Glomerular endothelial cell (primary cell): Measurements from ENCODE around the gene ALK. TPM values are rescaled to one million over a fixed set of nuclear protein-coding genes. Genes with fewer than 3 reads are reported as not detected.

ENCODE experiments used
- DNase-seq: peaks from one replicate; pipeline ENCODE4 v3.0.0-alpha.2; 2011; ENCODE audit warnings: low read depth, low spot score; ENCODE audit errors: extremely low read depth
- total RNA-seq: library from RNA; depleted of rRNA; stranded (reverse); fragments of >200 nt; gene quantifications from 2 replicates; pipeline ENCODE4 v1.2.3, GENCODE V29; 2015

Gene ALK
- total RNA-seq, 1 donor from 2014 or later: not detected

DNA sequence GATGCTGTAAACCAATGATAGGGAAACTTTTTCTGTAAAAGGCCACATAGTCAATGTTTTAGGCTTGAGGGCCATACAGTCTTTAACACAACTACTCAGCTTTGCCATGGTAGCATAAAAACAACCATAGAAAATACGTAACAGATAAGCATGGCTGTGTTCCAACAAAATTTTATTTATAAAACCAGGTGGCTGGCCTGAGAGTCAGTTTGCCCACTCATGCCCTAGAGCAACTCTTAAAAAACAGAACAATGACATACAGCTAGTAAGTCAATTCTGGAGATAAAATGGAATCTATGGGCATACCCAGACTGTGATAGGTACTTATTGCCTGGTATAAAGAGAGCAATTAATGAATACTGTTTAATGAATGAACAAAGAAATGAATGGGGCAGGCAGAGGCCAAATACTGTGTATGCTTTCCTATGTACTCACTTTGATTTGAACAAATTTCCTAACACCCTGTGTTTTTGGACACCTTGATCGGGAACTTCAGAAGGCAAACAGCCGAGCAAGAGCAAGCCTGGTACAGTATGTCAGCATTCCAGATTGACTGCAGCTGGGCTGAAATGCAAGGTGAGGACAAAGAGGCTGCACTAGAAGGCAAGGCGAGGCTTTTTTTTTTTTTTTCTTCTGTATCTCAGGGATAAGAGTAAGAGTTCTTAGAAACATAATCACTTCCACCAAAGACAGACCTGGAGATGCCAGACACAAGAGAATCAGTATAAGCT is 490.8 kb downstream of the ALK start:
- DNase-seq: no peak

DNA sequence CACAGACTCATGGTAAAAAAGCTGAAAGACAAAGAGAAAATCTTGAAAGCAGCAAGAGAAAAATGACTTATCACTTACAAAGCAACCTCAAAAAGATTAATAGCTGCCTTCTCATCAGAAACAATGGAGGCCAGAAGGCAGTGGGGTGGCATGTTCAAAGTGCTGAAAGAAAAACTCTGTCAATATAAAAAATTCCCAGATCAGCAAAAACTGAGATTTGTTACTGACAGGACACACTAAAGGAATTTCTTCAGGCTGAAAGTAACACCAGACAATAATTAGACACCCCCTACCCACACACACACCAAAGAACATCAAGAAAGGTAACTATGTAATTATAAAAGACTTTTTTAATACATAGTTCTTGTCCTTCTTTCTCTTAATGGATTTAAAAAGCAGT is 495.0 kb downstream of the ALK start:
- DNase-seq: no peak

DNA sequence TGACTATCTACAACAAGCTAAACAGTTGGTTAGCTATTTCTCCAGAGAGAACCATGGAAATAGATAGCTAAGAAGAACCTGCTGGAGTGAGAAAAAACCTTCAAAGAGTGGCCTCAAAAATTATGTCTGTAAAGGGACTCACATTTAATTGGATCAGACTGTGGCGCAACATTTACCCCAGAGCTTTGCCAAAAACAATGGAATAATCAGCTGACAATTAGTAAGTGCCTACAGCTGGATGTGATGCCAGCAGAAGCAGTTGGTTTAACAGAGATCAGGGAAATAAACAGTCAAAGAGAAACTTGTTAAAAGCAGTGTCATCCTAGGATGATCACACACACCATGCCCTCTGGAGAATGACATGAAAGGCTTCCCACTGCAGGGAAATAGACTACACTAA is 495.5 kb downstream of the ALK start:
- no peak for DNase-seq

DNA sequence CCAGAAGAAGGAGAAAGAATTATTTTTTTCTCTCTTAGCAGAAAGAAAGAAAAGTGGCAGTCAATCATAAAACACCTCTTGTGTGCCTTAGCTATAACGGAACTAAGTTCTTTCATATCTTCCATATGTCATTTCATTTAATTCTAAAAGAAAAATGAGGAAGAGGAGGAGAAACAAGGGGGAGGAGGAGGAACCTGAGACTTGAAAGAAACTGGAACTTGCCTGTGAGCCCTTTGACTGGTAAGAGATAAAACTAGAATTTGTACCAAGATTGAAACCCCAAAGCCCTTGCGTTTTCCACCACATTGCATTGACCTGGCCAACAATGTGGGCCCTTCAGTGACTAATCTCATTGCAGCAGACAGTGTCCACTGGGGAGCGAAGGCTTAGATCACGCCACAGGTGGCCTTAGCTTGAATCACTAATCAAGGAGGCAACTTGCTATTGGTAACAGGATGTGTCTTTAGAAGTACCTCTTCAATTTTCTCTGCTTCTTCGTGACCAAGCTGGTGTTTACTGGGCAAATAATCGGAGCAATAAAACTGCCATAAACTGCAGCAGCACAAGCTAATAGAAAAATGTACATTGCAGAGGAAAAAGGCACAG is 498.2 kb downstream of the ALK start:
- no peak for DNase-seq

DNA sequence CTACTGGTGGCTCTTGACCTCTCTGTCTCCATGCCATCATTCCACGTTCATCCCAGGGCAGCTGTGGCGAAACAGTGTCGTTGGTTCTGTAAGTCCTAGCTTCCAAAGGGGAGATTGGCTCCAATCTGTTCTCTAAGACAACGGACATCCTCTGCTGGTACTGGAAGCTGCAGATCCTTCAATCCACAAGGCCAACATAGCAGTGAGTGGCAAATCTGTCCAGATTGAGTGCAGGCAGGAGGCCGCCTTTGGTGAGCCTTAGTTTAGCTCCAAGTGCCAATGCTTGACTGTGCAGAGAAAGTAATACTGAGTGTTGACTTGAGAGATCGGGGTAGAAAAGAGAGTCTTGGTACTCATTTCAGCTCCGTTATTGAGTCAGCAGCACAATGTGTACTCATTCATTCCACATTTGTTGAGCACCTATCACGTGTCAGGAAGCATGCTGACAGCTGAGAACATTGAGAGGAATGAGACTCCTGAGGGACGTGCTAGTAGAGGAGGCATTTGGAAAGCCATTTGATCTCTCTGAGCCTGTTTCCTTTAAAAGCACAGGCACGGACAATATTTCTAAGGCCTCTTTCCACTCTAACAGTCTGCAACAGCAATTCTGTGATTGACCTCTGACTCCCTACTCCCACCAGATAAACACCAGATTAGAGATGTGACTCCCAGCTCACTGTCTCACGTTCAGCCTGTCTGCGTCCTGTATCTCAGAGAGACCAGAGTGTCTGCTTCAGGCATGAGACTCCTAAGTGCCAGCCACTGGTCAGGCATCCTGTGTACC is 500.2 kb downstream of the ALK start:
- DNase-seq: no peak

DNA sequence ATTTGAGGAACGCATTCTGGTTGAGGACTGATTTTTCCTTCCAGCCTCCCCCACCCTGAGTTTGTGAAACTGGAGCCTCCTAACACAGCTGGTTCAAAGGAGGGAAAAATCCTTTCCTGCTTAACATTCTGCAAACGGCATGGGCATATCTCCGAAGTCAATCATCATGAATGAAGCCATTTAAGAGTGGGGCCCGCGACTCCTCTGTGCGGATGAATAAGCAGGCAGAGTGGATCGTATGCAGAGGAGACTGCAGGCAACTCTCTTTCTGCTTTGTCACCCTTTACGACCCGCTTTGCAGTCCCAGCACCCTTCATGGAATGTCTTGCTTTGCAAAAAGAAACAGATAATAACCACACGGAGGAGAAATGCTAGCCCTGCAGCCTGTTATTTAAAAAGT is 500.9 kb downstream of the ALK start:
- DNase-seq: no peak

DNA sequence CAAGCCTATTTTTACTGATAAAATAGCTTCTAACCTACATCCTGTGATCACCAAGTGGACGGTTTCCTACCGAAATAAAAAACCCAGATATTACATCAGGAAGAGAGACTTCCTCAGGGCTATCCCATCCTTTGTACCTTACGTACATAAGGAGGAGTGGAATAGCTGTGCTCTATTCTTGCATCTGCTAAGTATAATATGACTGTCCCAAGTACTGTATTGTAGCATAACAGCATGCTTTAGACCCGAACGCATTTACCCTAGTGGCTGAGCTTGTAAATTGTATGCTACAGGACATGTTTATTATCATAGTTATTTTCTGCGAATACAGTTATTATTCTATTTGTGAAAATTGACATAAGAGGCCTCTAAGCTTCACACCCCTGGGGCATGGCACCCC is 503.8 kb downstream of the ALK start:
- DNase-seq: no peak

DNA sequence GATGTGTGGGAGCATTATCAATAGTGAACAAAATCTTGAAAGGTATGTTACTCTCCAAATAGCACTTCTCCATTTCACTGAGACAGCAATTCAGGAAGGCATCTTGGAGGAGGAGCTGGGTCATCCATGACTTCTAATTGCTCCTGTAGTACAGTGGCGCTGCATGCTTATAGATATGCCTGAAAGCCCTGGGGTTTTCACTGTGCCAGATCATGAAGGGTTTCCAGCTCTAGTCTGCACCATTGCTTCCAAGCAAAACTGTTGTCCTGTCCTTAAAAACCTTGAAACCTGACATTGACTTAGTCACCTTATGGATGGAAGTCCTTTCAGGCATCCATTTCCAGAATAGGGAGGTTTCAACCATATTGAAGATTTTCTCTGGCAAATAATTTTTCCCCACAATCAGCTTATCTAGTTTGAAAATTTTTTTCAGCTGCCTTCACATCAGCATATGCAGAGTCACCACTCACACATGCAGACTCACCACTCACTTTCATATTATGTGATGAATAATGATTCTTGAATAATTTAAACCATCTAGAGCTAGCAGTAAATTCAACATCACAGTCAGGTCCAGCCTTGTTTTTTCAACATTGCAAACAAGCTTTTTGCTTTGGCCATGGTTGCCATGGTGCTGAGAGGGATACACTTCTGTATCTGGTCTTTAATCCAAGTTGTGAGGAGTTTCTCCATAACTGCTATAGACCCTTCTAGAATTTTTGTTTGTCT is 509.0 kb downstream of the ALK start:
- no peak for DNase-seq

DNA sequence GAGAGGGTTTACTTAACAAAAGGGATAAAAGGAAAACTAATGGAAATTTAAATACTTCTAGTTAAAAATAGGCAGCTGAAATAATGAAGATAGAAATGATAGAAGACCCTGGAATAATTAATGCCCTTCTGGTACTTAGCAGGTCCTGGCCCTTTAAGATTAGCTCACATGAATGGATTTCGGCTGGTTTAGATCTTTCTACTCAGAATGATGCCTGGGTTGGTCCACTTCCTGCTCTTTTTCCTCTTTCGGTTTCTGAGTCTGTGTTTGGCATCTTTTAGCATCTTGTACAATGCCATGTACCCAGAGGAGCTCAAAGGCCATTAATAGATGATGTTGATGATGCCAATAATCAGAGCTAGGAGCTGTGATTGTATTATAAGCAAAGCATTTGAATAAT is 515.7 kb downstream of the ALK start:
- no peak for DNase-seq

DNA sequence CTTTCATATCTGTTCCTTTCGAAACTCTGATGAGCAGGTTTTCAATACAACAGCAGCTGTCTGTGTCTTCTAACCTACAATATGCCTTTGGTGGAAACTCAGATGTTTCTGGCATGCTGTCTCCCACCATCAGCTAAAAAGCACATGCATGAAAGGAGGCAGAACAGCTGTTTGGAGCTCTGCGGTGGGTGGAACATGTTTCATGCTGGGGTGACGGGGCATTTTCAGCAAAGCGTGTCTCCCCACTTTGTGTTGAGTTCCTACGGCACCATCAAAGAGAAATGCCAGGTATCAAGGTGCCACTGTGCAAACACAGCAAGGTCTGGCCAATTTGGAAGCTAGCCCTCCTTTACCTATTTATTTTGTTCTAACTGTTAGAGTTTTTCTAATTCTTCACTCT is 516.1 kb downstream of the ALK start:
- DNase-seq: no peak

DNA sequence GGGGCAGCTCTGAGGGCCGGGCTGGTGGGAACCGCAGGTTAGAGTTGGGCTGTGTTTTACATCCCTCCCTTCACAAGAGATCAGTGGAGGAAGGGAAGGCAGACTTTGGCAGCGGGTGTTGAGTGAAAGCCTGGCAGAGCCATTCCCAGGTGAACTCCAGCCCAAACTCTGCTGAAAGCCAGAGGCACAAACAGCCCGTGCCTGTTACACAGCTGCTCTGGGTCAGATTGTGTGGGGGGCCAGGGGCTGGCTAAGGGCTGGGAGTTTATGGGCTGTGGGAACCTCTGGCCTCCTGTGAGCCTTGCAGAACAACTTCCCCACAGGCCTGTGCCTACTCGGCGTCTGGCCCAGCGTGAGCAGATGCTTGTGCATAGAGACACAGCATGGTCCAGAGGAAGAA is 519.4 kb downstream of the ALK start:
- no peak for DNase-seq

DNA sequence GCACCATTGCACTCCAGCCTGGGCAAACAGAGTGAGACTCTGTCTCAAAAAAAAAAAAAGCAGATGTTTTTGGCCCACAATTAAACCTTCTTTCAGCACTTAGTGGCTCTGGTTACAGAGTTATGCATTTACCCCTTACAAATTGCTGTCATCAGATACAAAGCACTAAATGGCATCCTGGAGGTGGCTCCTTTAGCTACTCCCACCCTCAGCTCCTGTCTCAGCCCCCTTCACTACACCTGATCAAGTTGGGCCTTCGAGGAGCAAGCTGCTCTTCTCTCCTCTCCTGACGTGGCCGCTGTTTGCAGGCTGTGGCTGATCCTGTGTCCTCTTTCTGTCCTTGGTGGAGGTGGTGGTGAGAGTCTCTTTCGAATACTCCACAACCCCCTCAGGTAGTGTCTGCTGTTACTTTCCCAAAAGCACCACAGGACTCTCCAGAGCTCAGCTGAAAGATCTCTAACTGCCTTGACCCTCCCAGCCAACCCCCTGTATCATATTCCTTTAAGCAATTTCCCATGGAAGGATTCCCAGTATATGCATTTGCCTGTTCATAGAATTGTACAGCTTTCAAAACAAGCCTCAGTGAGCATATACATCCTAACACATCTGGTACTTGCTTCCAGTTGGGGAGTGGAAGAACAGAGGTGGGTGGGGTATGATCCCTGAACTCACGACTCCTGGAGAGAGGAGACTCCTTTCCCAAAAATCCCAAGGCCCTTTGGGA is 520.3 kb downstream of the ALK start:
- no peak for DNase-seq

DNA sequence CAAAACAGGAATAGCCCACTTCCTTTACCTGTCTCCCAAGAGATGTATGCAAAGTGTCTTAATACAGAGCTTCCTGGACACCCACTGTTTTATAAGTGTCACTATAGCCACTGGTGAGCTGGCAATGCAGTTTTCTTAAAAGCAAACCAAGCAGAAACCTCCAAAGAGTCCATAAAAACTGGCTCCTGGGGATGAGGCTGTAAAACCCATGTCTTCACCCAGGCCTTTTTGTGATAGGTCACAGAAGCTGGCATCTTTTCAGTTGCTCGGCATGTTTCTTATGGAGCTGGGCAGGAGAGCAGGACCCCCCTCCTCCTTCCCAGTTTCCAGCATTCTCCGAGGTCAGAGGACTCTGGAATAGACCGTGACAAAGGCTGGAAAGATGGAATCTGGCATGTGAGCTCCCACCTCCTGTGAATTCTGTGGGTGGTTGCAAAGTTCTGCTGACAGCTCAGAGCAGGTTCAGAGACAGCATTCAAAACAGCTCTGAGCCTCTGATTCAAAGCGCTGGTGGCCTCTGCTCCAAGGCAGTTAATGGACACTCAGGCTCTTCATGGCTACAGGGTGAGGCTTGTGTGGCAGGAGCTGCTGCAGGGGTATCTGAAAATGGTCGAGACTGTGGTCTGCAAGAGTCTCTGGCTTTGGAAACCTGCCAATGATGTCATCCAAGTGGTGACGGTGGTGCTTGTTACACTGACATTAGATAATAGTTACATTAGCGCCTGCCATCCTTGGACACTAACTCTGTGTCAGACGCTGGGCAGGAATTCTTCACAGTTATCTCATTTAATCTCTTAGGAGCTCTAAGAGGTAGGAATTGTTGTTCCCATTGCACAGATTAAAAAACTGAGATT is 522.8 kb downstream of the ALK start:
- no peak for DNase-seq

DNA sequence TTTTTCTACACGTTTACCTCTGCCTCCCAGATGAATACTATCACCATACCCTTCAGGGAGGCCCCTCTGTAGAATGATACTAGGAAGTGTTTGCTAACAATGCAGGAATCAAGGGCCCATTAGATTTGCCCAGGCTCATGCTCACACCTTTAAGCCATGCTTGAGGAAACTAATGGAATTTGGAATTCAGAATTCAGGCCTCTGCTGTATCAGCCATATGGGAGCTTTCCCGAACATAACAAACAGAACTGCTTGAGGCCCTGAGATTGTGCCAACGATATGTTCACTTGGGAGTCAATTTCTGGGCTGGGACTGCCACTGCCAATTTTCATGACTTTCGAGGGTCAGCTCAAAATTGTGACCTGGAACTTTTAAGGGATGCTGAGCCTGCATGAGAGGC is 523.7 kb downstream of the ALK start:
- no peak for DNase-seq

DNA sequence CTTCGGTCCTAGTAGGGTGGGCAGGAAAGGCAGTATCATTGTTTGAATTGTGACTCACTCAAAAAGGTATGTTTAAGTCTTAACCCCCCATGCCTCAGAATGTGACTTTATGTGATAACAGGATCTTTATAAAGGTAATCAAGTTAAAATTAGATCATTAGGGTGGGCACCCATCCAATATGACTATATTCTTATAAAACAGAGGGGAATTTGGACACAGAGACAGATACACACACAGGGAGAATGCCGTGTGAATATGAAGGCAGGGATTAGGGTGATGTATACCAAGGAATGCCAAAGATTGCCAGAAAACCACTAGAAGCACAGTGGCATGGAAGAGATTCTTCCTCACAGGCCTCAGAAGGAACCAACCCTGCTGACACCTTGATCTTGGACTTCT is 524.3 kb downstream of the ALK start:
- no peak for DNase-seq

DNA sequence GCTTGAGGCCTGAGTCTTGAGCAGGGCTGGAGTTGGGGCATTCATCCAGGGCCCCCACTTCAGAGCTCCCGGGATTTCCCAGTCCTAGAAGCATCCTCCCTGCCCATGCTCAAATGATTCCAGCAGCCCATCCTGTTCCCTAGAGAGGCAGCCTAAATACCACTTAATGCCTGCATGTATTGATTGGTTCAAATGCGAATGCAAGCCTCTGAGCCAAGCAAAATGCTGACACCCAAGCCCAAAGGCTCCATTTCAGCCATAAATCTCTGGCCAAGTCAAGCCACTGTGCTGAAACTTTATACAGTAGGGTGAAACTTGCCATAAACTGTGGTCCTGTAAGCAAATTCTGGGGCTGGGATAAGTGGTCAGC is 526.4 kb downstream of the ALK start:
- DNase-seq: no peak

DNA sequence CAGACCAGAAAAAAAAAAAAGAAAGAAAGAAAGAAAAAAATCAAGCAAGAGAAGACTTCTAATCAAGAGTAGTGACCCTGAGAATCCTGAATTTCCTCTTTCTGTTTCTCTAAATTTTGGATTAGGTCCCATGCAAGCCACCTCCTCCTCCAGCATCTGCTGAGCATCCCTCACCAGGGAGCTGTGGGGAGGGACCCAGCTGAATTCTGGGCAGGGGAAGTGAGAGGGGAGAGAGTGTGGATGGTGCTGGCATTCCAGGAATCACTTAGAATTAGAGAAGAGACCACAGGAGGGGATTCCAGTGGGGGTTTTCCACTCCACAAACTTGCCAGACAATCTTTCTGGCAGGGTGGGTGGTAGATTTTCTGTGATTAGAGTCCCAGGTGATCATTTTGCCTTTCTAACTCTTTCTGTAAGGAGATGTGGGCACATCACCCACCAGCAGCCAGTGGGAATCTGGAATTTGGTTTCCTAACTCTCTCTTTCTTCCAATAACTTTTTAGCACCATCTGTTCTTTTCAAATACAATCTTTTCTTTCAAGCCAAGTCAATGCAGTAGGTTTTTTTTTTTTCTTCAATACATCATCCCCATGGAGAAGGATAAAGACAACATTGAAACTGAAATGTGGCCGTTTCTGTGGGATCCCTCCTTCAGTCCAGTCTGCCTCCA is 526.9 kb downstream of the ALK start:
- DNase-seq: no peak

DNA sequence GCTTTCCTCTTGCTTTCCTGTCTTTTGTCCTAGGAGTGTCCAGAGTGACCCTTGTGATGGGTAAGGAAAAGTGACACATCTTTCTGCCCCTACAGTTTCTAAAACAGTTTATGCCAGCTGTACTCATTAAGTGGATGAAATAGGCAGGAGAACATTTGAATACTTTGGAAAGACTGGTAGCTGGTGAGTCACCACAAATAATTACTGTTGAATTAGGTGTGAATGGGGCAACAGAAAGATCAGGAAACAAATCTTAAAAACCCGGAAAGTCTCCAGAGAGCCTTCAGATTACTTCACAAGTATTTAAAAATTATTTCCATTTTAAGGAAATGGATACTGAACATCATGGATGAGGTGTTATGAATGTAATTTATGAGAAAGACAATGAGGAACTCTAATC is 527.7 kb downstream of the ALK start:
- DNase-seq: no peak

DNA sequence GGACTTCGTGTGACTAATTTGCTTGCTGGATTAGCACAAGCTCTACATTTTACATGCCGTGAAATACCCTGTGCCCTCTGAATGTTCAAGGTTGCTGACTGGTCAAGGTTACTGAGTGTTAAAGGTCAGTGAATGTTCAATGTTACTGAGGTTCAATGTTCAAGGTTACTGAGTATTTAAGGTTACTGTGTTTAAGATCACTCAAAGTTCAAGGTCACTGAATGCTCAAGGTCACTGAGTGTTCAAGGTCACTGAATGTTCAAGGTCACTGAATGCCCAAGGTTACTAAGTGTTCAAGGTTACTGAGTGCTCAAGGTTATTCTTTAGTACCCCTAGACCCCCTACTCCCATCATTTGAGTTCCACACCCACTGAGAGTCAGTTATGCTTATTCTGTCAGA is 528.6 kb downstream of the ALK start:
- no peak for DNase-seq
